T-helper 1 cell treated with Interleukin-12 subunit alpha and Interleukin-12 subunit beta and Interleukin-4 antibody, amounts not matched to agents 30 ng/mL and 1 ng/mL, for 36 hours (primary cell): ENCODE measurements around the gene ZNF710. TPM values are rescaled to one million over a fixed set of nuclear protein-coding genes. Genes with fewer than 3 reads are reported as not detected.

Experiments used
- intact Hi-C: fragments of 100-400 bp; cut with micrococcal nuclease; formaldehyde crosslinking; loops from one replicate; pipeline ENCODE4 v1.15.1; 2024
- total RNA-seq: library from RNA; stranded (reverse); gene quantifications from 2 replicates; pipeline ENCODE4 v1.2.3, GENCODE V29; 2022

The ZNF710 gene
- total RNA-seq, 1 donor from 2014 or later: 29.2 TPM

- intact Hi-C loops: loop anchor here (2.0 to 10.0 kb wide), 2 partner anchors 283 to 463 kb away; partner anchors contain the start of gene IQGAP1
These were observed 100.2 kb downstream of the ZNF710 start for GRCh38 chr15:90101130-90101968.

- intact Hi-C loops: loop anchor here (1.0 to 10.0 kb wide), 7 partner anchors 15 to 527 kb away; partner anchors contain the start of genes IQGAP1, SEMA4B and TICRR
These were observed 101.1 kb downstream of the ZNF710 start, which contains the start of gene IDH2 for GRCh38 chr15:90101969-90102890. Gene IDH2 (minus strand): TSS chr15:90102468. CDS start chr15:90102390, 78 bp downstream.

- intact Hi-C loops: loop anchor here (2.0 to 10.0 kb wide), 2 partner anchors 17 to 281 kb away; partner anchors contain the start of gene IQGAP1
These were observed 102.7 kb downstream of the ZNF710 start for GRCh38 chr15:90103701-90104329.

- intact Hi-C loops: loop anchor here (10.0 kb wide), 1 partner anchor 280 kb away; the partner anchor contains the start of gene IQGAP1
These were observed 103.4 kb downstream of the ZNF710 start for GRCh38 chr15:90104551-90104950.

GRCh38 chr15:90105521-90105920 lies 104.4 kb downstream of the ZNF710 start:
- intact Hi-C loops: loop anchor here (10.0 kb wide), 1 partner anchor 279 kb away; the partner anchor contains the start of gene IQGAP1

GRCh38 chr15:90106522-90107117 lies 105.5 kb downstream of the ZNF710 start:
- intact Hi-C loops: loop anchor here (10.0 kb wide), 1 partner anchor 278 kb away; the partner anchor contains the start of gene IQGAP1

- intact Hi-C loops: loop anchor here (10.0 kb wide), 1 partner anchor 277 kb away; the partner anchor contains the start of gene IQGAP1
These were observed 106.9 kb downstream of the ZNF710 start for GRCh38 chr15:90108038-90108437.

- intact Hi-C loops: loop anchor here (10.0 kb wide), 1 partner anchor 276 kb away; the partner anchor contains the start of gene IQGAP1
These were observed 108.1 kb downstream of the ZNF710 start for GRCh38 chr15:90109163-90109751.

GRCh38 chr15:90113166-90113565 lies 112.0 kb downstream of the ZNF710 start:
- intact Hi-C loops: no loop called here

- intact Hi-C loops: no loop called here
These were observed 113.4 kb downstream of the ZNF710 start for GRCh38 chr15:90114451-90114901.

- intact Hi-C loops: no loop called here
These were observed 114.7 kb downstream of the ZNF710 start for GRCh38 chr15:90115783-90116182.

GRCh38 chr15:90119367-90119766 lies 118.2 kb downstream of the ZNF710 start:
- intact Hi-C loops: no loop called here

GRCh38 chr15:90121086-90121485 lies 120.0 kb downstream of the ZNF710 start:
- intact Hi-C loops: no loop called here

- intact Hi-C loops: no loop called here
These were observed 123.4 kb downstream of the ZNF710 start for GRCh38 chr15:90124507-90124906.

GRCh38 chr15:90126022-90126421 lies 124.9 kb downstream of the ZNF710 start:
- intact Hi-C loops: no loop called here

- intact Hi-C loops: no loop called here
These were observed 125.7 kb downstream of the ZNF710 start for GRCh38 chr15:90126596-90127435.

- intact Hi-C loops: no loop called here
These were observed 129.2 kb downstream of the ZNF710 start for GRCh38 chr15:90130291-90130690.
